ENCODE data around the gene SRGN.
"Not testable (repeated sequence)": the region's sequence is repeated elsewhere in the genome, so short reads cannot be mapped to it uniquely, and the experiment has no call there.

DNA sequence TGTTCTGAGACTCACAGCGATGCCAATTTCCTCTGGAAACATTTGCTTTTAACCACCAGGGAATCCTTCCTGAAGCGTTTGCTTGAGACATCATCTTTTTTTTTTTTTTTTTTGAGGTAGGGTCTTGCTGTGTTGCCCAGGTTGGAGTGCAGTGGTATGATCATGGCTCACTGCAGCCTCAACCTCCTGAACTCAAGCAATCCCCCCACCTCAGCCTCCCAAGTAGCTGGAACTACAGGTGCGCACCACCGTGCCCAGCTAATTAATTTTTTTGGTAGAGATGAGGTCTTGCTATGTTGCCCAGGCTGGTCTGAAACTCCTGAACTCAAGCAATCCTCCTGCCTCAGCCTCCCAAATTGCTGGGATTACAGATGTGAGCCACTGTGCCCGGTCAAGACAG lies 47.0 kb upstream of the SRGN start:
- TF ChIP-seq, protein P1, sequence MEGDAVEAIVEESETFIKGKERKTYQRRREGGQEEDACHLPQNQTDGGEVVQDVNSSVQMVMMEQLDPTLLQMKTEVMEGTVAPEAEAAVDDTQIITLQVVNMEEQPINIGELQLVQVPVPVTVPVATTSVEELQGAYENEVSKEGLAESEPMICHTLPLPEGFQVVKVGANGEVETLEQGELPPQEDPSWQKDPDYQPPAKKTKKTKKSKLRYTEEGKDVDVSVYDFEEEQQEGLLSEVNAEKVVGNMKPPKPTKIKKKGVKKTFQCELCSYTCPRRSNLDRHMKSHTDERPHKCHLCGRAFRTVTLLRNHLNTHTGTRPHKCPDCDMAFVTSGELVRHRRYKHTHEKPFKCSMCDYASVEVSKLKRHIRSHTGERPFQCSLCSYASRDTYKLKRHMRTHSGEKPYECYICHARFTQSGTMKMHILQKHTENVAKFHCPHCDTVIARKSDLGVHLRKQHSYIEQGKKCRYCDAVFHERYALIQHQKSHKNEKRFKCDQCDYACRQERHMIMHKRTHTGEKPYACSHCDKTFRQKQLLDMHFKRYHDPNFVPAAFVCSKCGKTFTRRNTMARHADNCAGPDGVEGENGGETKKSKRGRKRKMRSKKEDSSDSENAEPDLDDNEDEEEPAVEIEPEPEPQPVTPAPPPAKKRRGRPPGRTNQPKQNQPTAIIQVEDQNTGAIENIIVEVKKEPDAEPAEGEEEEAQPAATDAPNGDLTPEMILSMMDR (IDR thresholded peaks at IDR 0.05; ENCODE audit: poor library complexity, severe bottlenecking): not testable (repeated sequence)
- TF ChIP-seq SMC3 (conservative IDR thresholded peaks at IDR 0.05; ENCODE audit: poor library complexity); EZH2 (IDR thresholded peaks at IDR 0.05; ENCODE audit: borderline replicate concordance, insufficient read depth, low read length, poor library complexity, severe bottlenecking); EP300 (conservative IDR thresholded peaks at IDR 0.05; ENCODE audit: poor library complexity, severe bottlenecking): not testable (repeated sequence)

Data from neural cell (in vitro differentiated cells).